Measurements from ENCODE around the gene LRRC2. TPM values are rescaled to one million over a fixed set of nuclear protein-coding genes. Genes with fewer than 3 reads are reported as not detected.

LRRC2 gene
- total RNA-seq, 1 donor from 2014 or later, result not detected

DNA sequence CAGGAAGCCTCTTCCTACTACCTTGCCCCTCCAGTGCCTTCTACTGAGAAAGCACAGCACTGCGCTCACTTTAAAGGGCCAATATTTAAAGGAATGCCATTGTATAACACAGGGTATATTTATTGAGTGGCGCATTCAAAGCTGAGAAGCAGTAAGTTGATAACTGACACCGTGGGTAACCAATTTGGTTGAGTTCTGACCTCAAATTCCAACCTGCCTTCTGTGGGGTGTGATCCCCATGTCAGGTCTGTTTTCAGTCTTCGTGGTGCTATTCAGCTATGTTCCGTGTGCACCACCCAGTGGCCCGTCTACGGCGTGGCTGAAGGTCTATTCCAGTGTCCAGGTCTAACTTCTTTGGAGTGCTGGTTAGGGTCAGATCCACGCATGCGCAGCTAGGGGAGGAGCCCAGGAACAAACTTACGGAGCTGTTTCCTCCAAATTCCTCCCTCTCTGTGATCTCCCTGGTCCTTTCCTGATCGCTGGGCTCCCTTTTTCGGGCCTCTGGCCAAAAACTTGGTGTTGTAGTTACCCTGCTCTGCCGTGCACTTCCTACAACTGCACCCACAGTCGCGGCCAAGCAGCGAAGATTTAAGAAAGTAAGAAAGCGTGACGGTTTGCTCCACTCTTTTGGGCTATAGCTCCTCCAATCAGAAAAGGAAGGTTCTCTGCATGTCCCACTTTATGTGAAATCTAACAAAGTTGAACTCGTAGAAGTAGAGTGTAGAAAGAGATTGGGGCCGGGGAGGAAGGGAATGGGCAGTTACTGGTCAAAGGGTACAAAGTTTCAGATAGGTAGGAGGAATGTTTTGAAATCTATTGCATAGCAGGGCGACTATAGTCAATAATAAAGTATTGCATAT is 7.7 kb downstream of the LRRC2 start:
- peak; percentile 65 for DNase-seq (ENCODE audit: low spot score, unreplicated experiment)
- Mint-ChIP-seq H3K4me3 (ENCODE audit: low read depth) (peak overlapping the region; percentile 77), H3K27ac (no peak overlapping the region), H3K36me3 (ENCODE audit: insufficient read depth) (no peaks in the 10 kb centered on the region), H3K4me1 (ENCODE audit: low read depth) (peaks cover 7% of the 10 kb centered on the region), H3K9me3 (ENCODE audit: low read depth) (no peaks in the 10 kb centered on the region), H3K27me3 (peaks cover 24% of the 10 kb centered on the region)
- TF ChIP-seq, protein P1, sequence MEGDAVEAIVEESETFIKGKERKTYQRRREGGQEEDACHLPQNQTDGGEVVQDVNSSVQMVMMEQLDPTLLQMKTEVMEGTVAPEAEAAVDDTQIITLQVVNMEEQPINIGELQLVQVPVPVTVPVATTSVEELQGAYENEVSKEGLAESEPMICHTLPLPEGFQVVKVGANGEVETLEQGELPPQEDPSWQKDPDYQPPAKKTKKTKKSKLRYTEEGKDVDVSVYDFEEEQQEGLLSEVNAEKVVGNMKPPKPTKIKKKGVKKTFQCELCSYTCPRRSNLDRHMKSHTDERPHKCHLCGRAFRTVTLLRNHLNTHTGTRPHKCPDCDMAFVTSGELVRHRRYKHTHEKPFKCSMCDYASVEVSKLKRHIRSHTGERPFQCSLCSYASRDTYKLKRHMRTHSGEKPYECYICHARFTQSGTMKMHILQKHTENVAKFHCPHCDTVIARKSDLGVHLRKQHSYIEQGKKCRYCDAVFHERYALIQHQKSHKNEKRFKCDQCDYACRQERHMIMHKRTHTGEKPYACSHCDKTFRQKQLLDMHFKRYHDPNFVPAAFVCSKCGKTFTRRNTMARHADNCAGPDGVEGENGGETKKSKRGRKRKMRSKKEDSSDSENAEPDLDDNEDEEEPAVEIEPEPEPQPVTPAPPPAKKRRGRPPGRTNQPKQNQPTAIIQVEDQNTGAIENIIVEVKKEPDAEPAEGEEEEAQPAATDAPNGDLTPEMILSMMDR (IDR thresholded peaks at IDR 0.05; ENCODE audit: unreplicated experiment), result peak; percentile 59

DNA sequence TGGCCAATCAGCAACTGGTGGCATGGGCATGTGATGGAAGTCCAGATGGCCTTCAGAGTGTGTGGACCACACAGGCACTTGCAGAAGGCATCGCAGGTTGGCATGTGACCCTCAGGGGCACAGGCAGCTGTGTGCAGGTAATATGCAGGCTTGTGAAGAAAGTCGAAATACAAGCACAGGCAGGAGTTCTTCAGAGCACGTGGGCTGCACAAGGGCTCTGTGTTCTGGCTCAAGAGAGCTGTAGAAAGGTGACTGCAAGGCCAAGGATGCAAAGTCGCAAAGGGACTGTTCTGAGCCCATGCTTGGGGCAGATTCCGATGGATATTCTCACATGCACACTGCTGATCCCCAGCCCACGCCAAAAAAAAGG is 8.3 kb downstream of the LRRC2 start:
- no peak for DNase-seq (ENCODE audit: low spot score, unreplicated experiment)
- H3K36me3 Mint-ChIP-seq (ENCODE audit: insufficient read depth), result no peaks in the 10 kb centered on the region
- peaks cover 7% of the 10 kb centered on the region for H3K4me1 Mint-ChIP-seq (ENCODE audit: low read depth)
- TF ChIP-seq, protein P1 (IDR thresholded peaks at IDR 0.05; ENCODE audit: unreplicated experiment), result no peak
- no peak overlapping the region for H3K4me3 Mint-ChIP-seq (ENCODE audit: low read depth)
- H3K9me3 Mint-ChIP-seq (ENCODE audit: low read depth), result no peaks in the 10 kb centered on the region
- no peak overlapping the region for H3K27ac Mint-ChIP-seq
- peaks cover 21% of the 10 kb centered on the region for H3K27me3 Mint-ChIP-seq

DNA sequence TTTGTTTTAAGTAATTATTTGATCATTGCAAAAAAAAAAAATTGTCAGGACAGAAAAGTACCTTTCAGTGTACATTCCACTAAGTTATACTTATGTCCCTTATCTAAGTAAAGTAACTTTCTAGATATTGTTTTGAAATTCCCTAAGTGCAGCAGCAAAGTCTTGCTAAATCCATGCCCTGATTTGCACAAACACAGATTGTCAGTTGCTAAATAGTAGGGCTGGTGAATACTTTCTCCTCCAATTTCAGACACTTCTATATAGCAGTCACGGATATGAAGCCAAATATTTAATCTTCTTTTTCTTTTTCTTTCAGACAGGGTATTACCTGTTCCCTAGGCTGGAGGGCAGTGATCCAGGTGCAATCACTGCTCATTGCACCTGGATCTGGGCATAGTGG is 12.9 kb downstream of the LRRC2 start:
- Mint-ChIP-seq H3K4me1 (ENCODE audit: low read depth) (peaks cover 3% of the 10 kb centered on the region), H3K27ac (no peak overlapping the region), H3K27me3 (peaks cover 6% of the 10 kb centered on the region), H3K36me3 (ENCODE audit: insufficient read depth) (peaks cover 1% of the 10 kb centered on the region), H3K4me3 (ENCODE audit: low read depth) (no peak overlapping the region), H3K9me3 (ENCODE audit: low read depth) (peaks cover 7% of the 10 kb centered on the region)
- DNase-seq (ENCODE audit: low spot score, unreplicated experiment), result no peak
- TF ChIP-seq, protein P1 (IDR thresholded peaks at IDR 0.05; ENCODE audit: unreplicated experiment), result no peak

DNA sequence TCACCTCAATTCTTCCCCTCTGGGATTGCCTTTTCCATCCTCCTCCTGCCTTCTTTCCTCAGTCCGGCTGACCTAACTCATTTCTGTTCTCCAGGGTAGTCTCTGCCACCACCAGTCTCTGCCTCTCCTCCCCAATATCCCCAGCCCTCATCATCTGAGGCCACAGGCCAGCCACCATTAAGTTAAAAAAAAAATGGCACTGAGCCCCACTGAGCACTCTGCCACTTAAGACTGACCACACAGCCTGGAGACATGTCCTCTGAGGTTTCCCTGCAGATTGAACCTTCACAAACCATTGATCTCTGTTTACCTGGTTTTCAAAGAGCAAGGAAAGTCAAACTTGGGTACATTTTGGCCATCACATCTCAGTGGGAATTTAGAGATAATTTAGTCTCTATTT is 13.6 kb downstream of the LRRC2 start:
- H3K9me3 Mint-ChIP-seq (ENCODE audit: low read depth), result peaks cover 7% of the 10 kb centered on the region
- no peak for DNase-seq (ENCODE audit: low spot score, unreplicated experiment)
- no peak overlapping the region for H3K27ac Mint-ChIP-seq
- H3K27me3 Mint-ChIP-seq, result peaks cover 6% of the 10 kb centered on the region
- peaks cover 3% of the 10 kb centered on the region for H3K4me1 Mint-ChIP-seq (ENCODE audit: low read depth)
- peaks cover 1% of the 10 kb centered on the region for H3K36me3 Mint-ChIP-seq (ENCODE audit: insufficient read depth)
- TF ChIP-seq, protein P1 (IDR thresholded peaks at IDR 0.05; ENCODE audit: unreplicated experiment), result no peak
- H3K4me3 Mint-ChIP-seq (ENCODE audit: low read depth), result no peak overlapping the region

DNA sequence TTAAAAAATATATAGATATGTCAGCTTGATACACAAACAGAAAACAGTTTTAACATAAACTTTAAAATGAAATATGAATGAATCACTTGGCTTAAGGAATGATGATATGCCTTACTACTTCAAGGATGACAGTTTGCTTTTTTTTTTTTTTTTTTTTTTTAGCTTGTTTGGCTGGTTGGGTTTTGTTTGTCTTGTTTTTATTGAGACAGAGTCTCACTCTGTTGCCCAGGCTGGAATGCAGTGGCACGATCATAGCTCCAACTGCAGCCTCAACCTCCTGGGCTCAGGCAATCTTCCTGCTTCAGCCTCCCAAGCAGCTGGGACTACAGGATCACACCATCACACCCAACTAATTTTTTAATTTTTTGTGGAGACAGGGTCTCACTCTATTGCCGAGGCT is 14.5 kb downstream of the LRRC2 start:
- H3K4me3 Mint-ChIP-seq (ENCODE audit: low read depth), result no peak overlapping the region
- no peak for DNase-seq (ENCODE audit: low spot score, unreplicated experiment)
- no peaks in the 10 kb centered on the region for H3K27me3 Mint-ChIP-seq
- H3K27ac Mint-ChIP-seq, result no peak overlapping the region
- H3K4me1 Mint-ChIP-seq (ENCODE audit: low read depth), result peaks cover 3% of the 10 kb centered on the region
- H3K9me3 Mint-ChIP-seq (ENCODE audit: low read depth), result peaks cover 7% of the 10 kb centered on the region
- TF ChIP-seq, protein P1 (IDR thresholded peaks at IDR 0.05; ENCODE audit: unreplicated experiment), result no peak
- H3K36me3 Mint-ChIP-seq (ENCODE audit: insufficient read depth), result peaks cover 1% of the 10 kb centered on the region

All from progenitor cell of endocrine pancreas (in vitro differentiated cells).